GM19452 (cell line): ENCODE data around the gene MOGAT1.
"Not testable (repeated sequence)": the region's sequence is repeated elsewhere in the genome, so short reads cannot be mapped to it uniquely, and the experiment has no call there.

ENCODE experiments used
- ATAC-seq: cut with Tn5 transposase; IDR thresholded peaks from one replicate; pipeline ENCODE4 v1.9.1; 2021; ENCODE audit not compliant: unreplicated experiment

The MOGAT1 gene

GRCh38 chr2:222709191-222709891 is 37.9 kb downstream of the MOGAT1 start:
- ATAC-seq: peak; percentile 49

DNA sequence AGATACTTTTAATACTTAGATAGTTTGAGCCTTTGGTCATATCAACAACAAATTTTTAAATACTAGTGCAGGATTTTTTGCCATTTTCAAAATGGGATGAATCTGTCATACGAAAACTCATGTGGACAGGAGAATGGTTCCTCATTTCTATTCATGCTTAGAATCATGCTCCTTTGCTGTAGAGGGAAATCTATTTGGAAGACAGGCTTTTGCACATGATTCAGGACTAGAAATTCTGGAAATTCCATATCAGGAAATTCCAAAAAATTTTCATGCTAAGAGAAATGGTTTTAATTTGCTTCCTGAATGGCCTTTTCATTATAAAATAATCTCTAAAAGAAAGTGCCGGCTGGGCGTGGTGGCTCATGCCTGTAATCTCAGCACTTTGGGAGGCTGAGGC is 39.3 kb downstream of the MOGAT1 start:
- ATAC-seq: no peak

DNA sequence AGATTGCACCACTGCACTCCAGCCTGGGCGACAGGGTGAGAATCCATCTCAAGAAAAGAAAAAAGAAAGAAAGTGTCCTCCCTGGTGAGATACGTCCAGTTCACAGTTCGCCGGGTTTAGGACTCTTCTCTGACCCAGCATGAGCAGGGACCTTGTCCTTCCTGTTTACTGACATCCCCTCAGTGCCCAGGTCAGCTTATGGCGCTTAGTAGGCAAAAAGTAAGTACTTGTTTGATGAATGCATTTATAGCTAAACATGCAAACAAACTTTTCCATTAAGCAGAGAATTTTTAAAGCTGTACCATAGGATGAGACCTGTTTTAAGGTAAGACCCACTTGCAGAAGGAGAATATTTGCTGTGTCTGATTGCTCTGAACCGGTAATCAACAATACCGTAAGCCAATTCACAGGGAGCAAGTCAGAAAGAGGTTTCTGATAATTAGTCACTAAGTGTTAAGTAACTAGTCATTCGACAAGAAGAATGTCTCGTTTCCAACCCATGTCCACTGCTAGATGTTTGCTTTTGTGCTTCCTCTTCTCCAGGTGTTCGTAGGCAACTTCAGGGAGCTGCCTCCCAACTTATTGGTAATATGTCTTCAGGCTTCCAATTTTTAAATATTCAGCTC is 40.0 kb downstream of the MOGAT1 start:
- peak; percentile 36 for ATAC-seq

DNA sequence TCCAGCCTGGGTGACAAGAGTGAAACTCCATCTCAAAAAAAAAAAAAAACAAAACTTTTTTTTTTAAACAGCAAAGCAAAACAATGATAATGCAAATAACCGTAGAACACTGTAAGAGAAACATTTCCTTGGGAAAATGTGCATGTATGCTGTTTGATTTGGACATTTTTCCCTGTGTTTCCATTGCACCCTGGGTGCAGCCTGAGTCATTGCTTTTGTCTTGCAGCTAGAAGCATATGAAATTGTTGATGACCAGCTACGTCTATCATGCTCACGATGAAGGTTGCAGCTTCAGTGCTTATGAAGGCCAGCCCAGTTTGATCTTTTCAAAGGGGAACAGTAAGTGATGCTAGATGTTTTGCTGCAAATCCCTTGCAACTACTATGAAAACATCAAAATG is 41.5 kb downstream of the MOGAT1 start:
- ATAC-seq: no peak

DNA sequence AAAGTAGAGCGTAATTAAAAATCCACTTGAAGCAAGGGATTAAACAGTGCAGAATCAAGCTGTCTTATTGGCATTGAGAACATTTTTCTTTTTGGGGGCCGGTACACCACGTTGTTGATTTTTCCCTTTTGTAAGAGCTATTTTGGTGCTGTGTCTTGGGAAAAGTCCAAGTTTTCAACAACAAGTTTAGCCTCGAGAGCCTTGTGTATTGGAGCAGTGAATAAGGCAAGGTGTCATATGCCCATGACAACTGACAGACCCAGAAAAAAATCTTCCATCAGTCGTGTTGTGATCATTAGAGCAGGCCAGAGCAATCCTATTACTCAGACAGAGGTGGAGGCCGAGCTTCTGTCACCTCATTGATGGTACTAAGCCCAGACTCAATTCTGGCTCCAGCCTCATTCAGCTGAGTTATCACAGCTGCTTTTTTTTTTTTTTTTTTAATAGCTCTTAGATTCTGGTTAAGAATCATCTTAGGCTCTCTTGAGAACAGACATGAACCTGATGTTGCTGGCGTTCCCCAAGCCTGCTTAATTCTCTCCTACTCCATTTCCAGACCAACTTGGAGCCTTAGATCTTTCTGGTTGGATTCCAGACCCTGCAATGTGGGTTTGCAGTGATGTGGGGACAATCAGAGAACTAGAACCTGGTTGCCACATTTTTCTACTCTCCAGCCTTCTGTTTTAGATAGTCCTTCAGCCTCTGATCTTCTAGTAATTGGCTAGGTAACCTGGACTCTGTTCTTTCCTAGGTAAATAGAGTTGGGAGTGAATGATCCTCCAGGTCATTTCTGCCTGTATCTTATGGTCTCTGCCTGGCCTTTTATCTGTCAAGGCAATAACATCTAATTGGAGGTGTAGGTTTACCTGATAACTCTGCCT is 43.1 kb downstream of the MOGAT1 start:
- no peak for ATAC-seq

DNA sequence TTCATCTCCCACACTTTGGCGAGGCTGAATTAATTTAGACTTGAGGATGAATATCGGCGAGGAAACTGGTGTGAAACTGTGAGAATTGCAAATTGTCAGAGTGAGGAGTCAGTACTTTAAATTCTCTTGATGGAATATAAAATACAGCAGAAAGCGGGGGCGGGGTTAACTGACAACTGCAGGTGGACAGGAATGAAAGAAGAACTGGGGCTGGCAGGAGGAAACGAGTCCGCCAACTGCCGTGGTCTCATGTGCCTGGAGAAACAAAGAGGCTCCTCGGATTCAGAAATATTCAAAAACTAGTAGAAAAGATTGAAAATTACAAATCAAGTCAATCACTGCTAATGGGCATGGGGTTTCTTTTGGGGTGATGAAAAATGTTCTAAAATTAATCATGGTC is 44.3 kb downstream of the MOGAT1 start:
- no peak for ATAC-seq

- not testable (repeated sequence) for ATAC-seq
Measured at GRCh38 chr2:222719787-222720186, 48.3 kb downstream of the MOGAT1 start.

DNA sequence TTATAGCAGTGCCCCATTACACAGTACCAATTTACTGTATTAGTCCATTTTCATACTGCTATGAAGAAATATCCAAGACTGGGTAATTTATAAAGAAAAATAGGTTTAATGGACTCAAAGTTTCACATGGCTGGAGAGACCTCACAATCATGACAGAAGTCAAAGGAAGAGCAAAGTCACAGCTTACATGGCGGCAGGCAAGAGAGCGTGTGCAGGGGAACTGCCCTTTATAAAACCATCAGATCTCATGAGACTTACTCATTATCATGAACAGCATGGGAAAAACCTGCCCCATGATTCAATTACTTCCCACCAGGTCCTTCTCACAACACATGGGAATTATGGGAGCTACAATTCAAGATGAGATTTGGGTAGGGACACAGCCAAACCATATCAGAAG is 50.1 kb downstream of the MOGAT1 start:
- ATAC-seq: not testable (repeated sequence)

DNA sequence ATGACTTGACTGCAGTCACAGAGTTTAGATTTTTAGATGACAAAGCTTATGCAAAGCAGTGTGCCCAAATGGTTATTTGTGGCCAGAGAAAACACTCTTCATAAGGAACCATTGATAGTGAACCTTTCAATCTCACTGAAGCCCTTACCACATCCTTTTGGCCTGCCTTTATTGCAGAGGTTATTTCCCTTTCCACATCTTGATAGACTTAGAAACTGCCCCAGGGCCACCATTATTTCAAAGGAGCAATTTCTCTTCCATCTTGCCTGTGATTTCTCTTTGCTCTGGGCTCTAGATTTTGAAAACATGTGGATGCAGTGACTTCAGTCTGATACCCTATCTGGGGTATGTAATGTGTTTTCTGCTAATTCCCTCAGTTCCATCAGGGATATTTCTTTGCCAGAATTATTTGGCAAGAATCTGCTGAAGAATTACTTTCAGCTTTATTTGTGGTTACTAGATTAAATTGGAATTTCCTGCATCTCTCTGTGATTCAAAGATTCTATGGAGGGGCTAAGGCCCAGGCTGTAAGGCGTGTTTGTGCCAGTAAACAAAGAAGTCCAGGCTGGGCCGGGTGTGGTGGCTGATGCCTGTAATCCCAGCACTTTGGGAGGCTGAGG is 51.0 kb downstream of the MOGAT1 start:
- peak; percentile 94 for ATAC-seq

GRCh38 chr2:222724208-222724607 is 52.8 kb downstream of the MOGAT1 start:
- ATAC-seq: no peak

- no peak for ATAC-seq
Measured at GRCh38 chr2:222728621-222729020, 57.2 kb downstream of the MOGAT1 start.

DNA sequence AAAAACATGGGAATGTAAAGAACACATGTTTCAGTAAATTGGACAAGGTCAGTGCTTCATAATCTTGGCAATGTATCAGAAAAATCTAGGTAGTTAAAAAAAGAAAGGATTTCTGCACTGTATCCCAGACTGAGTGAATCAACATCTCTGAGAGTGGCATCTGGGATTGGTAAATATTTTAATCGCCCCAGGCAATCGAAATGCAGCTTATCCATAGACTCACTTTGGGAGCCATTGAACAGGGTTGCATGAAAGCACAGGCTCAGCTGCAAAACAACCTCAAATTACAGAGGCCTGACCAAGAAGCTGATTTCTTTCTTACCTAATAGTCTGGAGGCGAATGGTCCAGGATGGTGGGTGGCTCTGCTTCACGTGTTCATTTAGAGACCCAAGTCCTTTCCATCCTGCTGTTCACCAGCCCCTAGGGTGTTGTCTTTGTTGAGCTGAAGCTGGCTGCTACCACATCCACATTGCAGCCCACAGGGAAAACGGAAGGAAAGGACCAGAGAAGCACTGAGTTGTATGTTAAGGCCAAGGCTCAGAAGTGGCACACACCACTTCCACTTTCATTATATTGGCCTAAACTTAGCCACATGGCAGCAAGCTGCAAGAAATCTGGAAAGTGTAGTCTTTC is 59.0 kb downstream of the MOGAT1 start:
- ATAC-seq: peak; percentile 59

- no peak for ATAC-seq
Measured at GRCh38 chr2:222731201-222731621, 59.8 kb downstream of the MOGAT1 start.

GRCh38 chr2:222732489-222733178 is 61.2 kb downstream of the MOGAT1 start:
- ATAC-seq: no peak

GRCh38 chr2:222733470-222733845 is 62.0 kb downstream of the MOGAT1 start:
- no peak for ATAC-seq

DNA sequence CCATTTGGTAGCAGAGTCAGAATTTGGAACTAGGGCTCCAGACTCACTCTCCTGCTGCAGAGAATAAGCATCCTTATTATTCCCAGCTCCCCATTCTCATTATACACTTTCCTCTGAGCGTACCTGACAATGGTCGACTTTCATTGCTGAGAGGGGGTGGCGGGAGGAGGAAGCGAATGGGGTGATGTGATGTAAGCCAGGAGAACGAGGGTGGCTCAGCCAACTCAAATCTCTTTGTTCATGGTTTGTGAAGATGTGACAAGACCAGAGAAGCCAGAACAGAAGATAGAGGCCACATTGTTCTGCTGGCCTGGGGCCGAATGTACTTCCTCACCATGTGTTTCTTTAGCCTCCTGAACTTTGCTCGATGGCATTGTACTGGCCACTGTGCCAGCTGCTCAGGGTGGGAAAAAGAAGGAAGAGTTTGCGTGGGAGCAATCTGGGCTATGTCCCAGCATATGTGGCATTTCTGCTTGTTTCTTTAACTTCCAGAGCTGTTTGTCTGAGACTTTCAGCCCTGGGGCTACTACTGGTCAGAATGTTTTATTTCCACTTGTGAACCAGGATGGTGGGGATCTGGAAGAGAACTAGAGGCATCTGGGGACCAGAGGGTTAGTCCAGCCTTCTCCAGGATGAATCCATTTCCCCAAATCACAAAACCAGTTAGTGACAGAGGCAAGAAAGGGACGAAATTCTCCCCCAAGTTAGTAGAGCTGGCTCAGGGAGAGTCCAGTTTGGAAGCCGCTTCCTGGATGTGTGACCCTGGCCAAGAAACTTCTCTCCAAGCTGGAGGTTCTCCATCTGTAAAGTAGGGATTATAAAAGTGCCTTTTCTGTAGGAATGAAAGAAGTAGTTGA is 62.6 kb downstream of the MOGAT1 start:
- ATAC-seq: no peak

- ATAC-seq: peak; percentile 72
Measured at GRCh38 chr2:222734703-222735014, 63.2 kb downstream of the MOGAT1 start.

DNA sequence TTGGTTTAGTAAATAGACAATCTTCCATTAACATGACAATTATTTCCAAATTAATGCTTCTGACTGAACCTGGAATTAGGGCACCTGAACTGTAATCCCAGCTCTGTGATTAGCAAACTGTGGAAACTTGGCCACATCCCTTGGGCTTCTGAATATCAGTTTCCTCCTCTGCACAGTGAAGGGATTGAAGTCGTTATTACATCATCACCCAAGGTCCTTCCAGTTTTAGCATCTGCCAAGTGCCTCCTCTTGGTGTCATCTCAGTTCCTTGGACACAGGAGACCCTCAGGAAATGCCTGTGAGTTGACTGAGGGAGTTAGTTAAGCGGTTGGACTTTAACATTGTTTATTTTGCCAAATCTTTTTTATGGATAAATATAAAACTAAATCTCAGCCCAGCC is 64.8 kb downstream of the MOGAT1 start:
- ATAC-seq: no peak

GRCh38 chr2:222736924-222737323 is 65.5 kb downstream of the MOGAT1 start:
- ATAC-seq: no peak

GRCh38 chr2:222738312-222738711 is 66.9 kb downstream of the MOGAT1 start:
- no peak for ATAC-seq
